Activated T-helper 9 cell treated with anti-CD3 and anti-CD28 coated beads, Interleukin-2, amount 50 U/mL, for 16 hours (primary cell): ENCODE data around the gene ITPR3.
A peak's percentile ranks its signal among the peaks of the same experiment; 100 is the strongest.
"Not testable (repeated sequence)": the region's sequence is repeated elsewhere in the genome, so short reads cannot be mapped to it uniquely, and the experiment has no call there.

Experiments
- DNase-seq: peaks from one replicate; pipeline ENCODE4 v3.0.0-alpha.2; 2020; ENCODE audit warnings: low read depth

ITPR3 gene

GRCh38 chr6:33613795-33614168, 7.3 kb upstream of the ITPR3 start:
- no peak for DNase-seq

- DNase-seq: no peak
These were observed 5.0 kb upstream of the ITPR3 start for GRCh38 chr6:33616113-33616512.

GRCh38 chr6:33616913-33617312, 4.2 kb upstream of the ITPR3 start:
- DNase-seq: no peak

- DNase-seq: no peak
These were observed 1.8 kb upstream of the ITPR3 start for GRCh38 chr6:33619166-33619840.

GRCh38 chr6:33620158-33620855, 815 bp upstream of the ITPR3 start:
- DNase-seq: peak; percentile 13

GRCh38 chr6:33621711-33622388, 728 bp downstream of the ITPR3 start:
- peak; percentile 34 for DNase-seq

- no peak for DNase-seq
These were observed 1.6 kb downstream of the ITPR3 start for GRCh38 chr6:33622456-33623431.

- no peak for DNase-seq
These were observed 2.8 kb downstream of the ITPR3 start for GRCh38 chr6:33623895-33624381.

- no peak for DNase-seq
These were observed 3.7 kb downstream of the ITPR3 start for GRCh38 chr6:33624856-33625255.

- no peak for DNase-seq
These were observed 6.8 kb downstream of the ITPR3 start for GRCh38 chr6:33627876-33628275.

- DNase-seq: no peak
These were observed 7.4 kb downstream of the ITPR3 start for GRCh38 chr6:33628401-33628964.

GRCh38 chr6:33630014-33630413, 8.9 kb downstream of the ITPR3 start:
- DNase-seq: no peak

GRCh38 chr6:33631521-33631920, 10.4 kb downstream of the ITPR3 start:
- DNase-seq: not testable (repeated sequence)

- DNase-seq: no peak
These were observed 10.9 kb downstream of the ITPR3 start for GRCh38 chr6:33631971-33632557.

- peak; percentile 27 for DNase-seq
These were observed 11.5 kb downstream of the ITPR3 start for GRCh38 chr6:33632558-33633039.

GRCh38 chr6:33633084-33633461, 12.0 kb downstream of the ITPR3 start:
- no peak for DNase-seq

GRCh38 chr6:33633462-33634158, 12.5 kb downstream of the ITPR3 start:
- peak; percentile 45 for DNase-seq

- DNase-seq: no peak
These were observed 13.1 kb downstream of the ITPR3 start for GRCh38 chr6:33634161-33634727.

- no peak for DNase-seq
These were observed 13.8 kb downstream of the ITPR3 start for GRCh38 chr6:33634946-33635345.

- DNase-seq: no peak
These were observed 15.5 kb downstream of the ITPR3 start for GRCh38 chr6:33636655-33637054.
